ENCODE results near the gene NAB2. TPM values are rescaled to one million over a fixed set of nuclear protein-coding genes. Genes with fewer than 3 reads are reported as not detected.
A peak's percentile ranks its signal among the peaks of the same experiment; 100 is the strongest.
"Not testable (repeated sequence)": the region's sequence is repeated elsewhere in the genome, so short reads cannot be mapped to it uniquely, and the experiment has no call there.

Gene NAB2
- total and polyA plus RNA-seq, 9 of the 15 experiments (the other 6 are each of a cell fraction or from before 2014, with no cell fraction given): 0.45 to 40.9 (median 20.4) TPM

GRCh38 chr12:57053146-57053545 lies 35.8 kb upstream of the NAB2 start:
- H3K4me3 ChIP-seq; CTCF ChIA-PET (ENCODE audit: low intra/inter-chr PET ratio); H2AFZ ChIP-seq (ENCODE audit: low read depth, low read length); intact Hi-C loops (cut with micrococcal nuclease); BruUV-seq (replicated peaks); H4K20me1 ChIP-seq (replicated peaks; ENCODE audit: control insufficient read depth, insufficient read depth, low read length); FAIRE-seq; H3K4me1 ChIP-seq (replicated peaks in 1 of 2; ENCODE audit: control insufficient read depth in 2 of 2, insufficient read depth in 2 of 2, low read length in 2 of 2); DNase-seq (ENCODE audit: extremely low read depth in 1 of 4, low spot score in 3 of 4); ATAC-seq; H3K4me2 ChIP-seq (ENCODE audit: insufficient read depth, low read length); H3K27ac ChIP-seq (ENCODE audit: extremely low read depth, low read depth, low read length); H3K79me2 ChIP-seq (ENCODE audit: control insufficient read depth, insufficient read depth, low read length); H3K9ac ChIP-seq (ENCODE audit: insufficient read depth in 1 of 2, low read depth in 2 of 2, low read length in 2 of 2); H3K9me3 ChIP-seq (replicated peaks; ENCODE audit: control insufficient read depth, insufficient read depth, low read depth, low read length); H3K9me1 ChIP-seq (ENCODE audit: control insufficient read depth, insufficient read depth, low read length); H3K27me3 ChIP-seq (ENCODE audit: control insufficient read depth in 2 of 2, insufficient read depth in 2 of 2, low read length in 2 of 2): not testable (repeated sequence)
- TF ChIP-seq BCOR (IDR thresholded peaks at IDR 0.05): peak; percentile 33; the same call in 1 of the 2 replicates
- 0 out of 4 replicates have a peak, but pooled peaks of 1 of the 2 experiments have one; percentile 20 for TF ChIP-seq KDM1A (IDR thresholded peaks at IDR 0.05)
- TF ChIP-seq ZNF146 (CRISPR knock-in tag; IDR thresholded peaks at IDR 0.05; ENCODE audit: unreplicated experiment): peak; percentile 9
- 60% methylated on average over 4 of the region's 4 CpGs for WGBS (ENCODE audit: insufficient coverage, low coverage, missing lambda C conversion rate)
- POLR2A ChIA-PET: interaction anchor here (0.6 to 1.8 kb wide), 4 partner anchors 16 to 958 kb away, joined by 3 to 7 read pairs (median 3); no protein-coding TSS in a partner anchor
- H3K36me3 ChIP-seq (ENCODE audit: control insufficient read depth, insufficient read depth, low read length): peaks cover 23% of the 10 kb centered on the region; the same call in 2 of the 3 replicates
- in situ Hi-C loops (cut with MboI): loop anchor here (5.0 kb wide), 1 partner anchor 41 kb away; no protein-coding TSS in a partner anchor

DNA sequence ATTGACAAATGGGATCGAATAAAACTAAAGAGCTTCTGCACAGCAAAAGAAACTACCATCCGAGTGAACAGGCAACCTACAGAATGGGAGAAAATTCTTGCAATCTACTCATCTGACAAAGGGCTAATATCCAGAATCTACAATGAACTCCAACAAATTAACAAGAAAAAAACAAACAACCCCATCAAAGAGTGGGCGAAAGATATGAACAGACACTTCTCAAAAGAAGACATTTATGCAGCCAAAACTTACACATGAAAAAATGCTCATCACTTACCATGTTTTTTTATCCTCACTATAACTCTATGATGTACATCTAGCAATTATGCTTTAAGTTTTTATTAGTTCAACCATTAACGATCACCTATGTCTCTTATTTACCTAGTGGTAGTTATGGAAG lies 35.0 kb upstream of the NAB2 start:
- WGBS (ENCODE audit: insufficient coverage, low coverage, missing lambda C conversion rate): 88% methylated on average over 4 of the region's 4 CpGs

More for the DNA sequence above, 35.0 kb upstream of the NAB2 start:
- H3K4me3 ChIP-seq; intact Hi-C loops (cut with micrococcal nuclease); H3K9me3 ChIP-seq (replicated peaks; ENCODE audit: control insufficient read depth, insufficient read depth, low read depth, low read length); H3K4me1 ChIP-seq (replicated peaks in 1 of 2; ENCODE audit: control insufficient read depth in 2 of 2, insufficient read depth in 2 of 2, low read length in 2 of 2); H3K4me2 ChIP-seq (ENCODE audit: insufficient read depth, low read length); H3K9ac ChIP-seq (ENCODE audit: insufficient read depth in 1 of 2, low read depth in 2 of 2, low read length in 2 of 2); H3K9me1 ChIP-seq (ENCODE audit: control insufficient read depth, insufficient read depth, low read length); FAIRE-seq; DNase-seq (ENCODE audit: extremely low read depth in 1 of 4, low spot score in 3 of 4); H3K79me2 ChIP-seq (ENCODE audit: control insufficient read depth, insufficient read depth, low read length); H3K27me3 ChIP-seq (ENCODE audit: control insufficient read depth in 2 of 2, insufficient read depth in 2 of 2, low read length in 2 of 2); BruUV-seq (replicated peaks); H2AFZ ChIP-seq (ENCODE audit: low read depth, low read length); H4K20me1 ChIP-seq (replicated peaks; ENCODE audit: control insufficient read depth, insufficient read depth, low read length); CTCF ChIA-PET (ENCODE audit: low intra/inter-chr PET ratio); H3K27ac ChIP-seq (ENCODE audit: extremely low read depth, low read depth, low read length); ATAC-seq: not testable (repeated sequence)
- TF ChIP-seq AFF1 (IDR thresholded peaks at IDR 0.05; ENCODE audit: low read depth in 1 of 2, partially characterized antibody in 2 of 2): peak in 1 of 2 experiments; percentile 98
- H3K36me3 ChIP-seq (ENCODE audit: control insufficient read depth, insufficient read depth, low read length): peaks cover 31% of the 10 kb centered on the region; the same call in 2 of the 3 replicates
- in situ Hi-C loops (cut with MboI): loop anchor here (5.0 kb wide), 1 partner anchor 42 kb away; no protein-coding TSS in a partner anchor
- POLR2A ChIA-PET: interaction anchor here (0.5 kb wide), 1 partner anchor 136 kb away, joined by 3 read pairs; no protein-coding TSS in a partner anchor

Measured in K562 (cell line).